ENCODE measurements around the gene ZFP3. TPM values are rescaled to one million over a fixed set of nuclear protein-coding genes. Genes with fewer than 3 reads are reported as not detected.
"Not testable (repeated sequence)": the region's sequence is repeated elsewhere in the genome, so short reads cannot be mapped to it uniquely, and the experiment has no call there.

Gene ZFP3
- polyA plus RNA-seq, 6 donors from 2014 or later, result 1.7 to 4.1 (median 3.6) TPM

GRCh38 chr17:5097101-5097834 lies 19.0 kb downstream of the ZFP3 start:
- Mint-ChIP-seq H3K36me3 (peaks cover 10 to 28% of the 10 kb centered on the region in 2 donors), H3K9me3 (peaks cover 10 to 45% (median 38%) of the 10 kb centered on the region in 7 donors), H3K4me1 (peaks cover 20 to 24% (median 20%) of the 10 kb centered on the region in 3 donors), H3K27me3 (no peaks in the 10 kb centered on the region), H3K27ac (peak overlapping the region; percentile 90 to 96 (median 94)), H3K4me3 (peak overlapping the region; percentile 94 to 98 (median 97))
- ATAC-seq (ENCODE audit: low read depth in 2 of 2) (peak; percentile 91 to 92), DNase-seq (peak; percentile 70)

GRCh38 chr17:5099271-5099670 lies 21.0 kb downstream of the ZFP3 start:
- Mint-ChIP-seq H3K36me3 (peaks cover 0 to 10% of the 10 kb centered on the region in 2 donors), H3K4me3 (peak overlapping the region in 3 of 8 donors; percentile 61 to 86 (median 84)), H3K4me1 (peaks cover 20 to 24% (median 20%) of the 10 kb centered on the region in 3 donors), H3K9me3 (peaks cover 5 to 25% (median 18%) of the 10 kb centered on the region in 7 donors), H3K27ac (no peak overlapping the region), H3K27me3 (no peaks in the 10 kb centered on the region)
- no peak for DNase-seq
- no peak for ATAC-seq (ENCODE audit: low read depth in 2 of 2)

- peak overlapping the region in 1 of 8 donors; percentile 61 for H3K4me3 Mint-ChIP-seq
- H3K27ac Mint-ChIP-seq, result peak overlapping the region in 2 of 6 donors; percentile 20 to 47
- H3K9me3 Mint-ChIP-seq, result peaks cover 0 to 11% (median 8%) of the 10 kb centered on the region in 7 donors
- DNase-seq (no peak), ATAC-seq (ENCODE audit: low read depth in 2 of 2) (no peak)
- H3K36me3 Mint-ChIP-seq, result peaks cover 2% of the 10 kb centered on the region in 2 donors
- no peaks in the 10 kb centered on the region for H3K27me3 Mint-ChIP-seq
- peaks cover 14 to 19% (median 16%) of the 10 kb centered on the region in 3 donors for H3K4me1 Mint-ChIP-seq
These were observed 22.6 kb downstream of the ZFP3 start for GRCh38 chr17:5100832-5101231.

- Mint-ChIP-seq H3K36me3 (peaks cover 8 to 17% of the 10 kb centered on the region in 2 donors), H3K27ac (peak overlapping the region; percentile 64 to 95 (median 84)), H3K27me3 (peaks cover 0 to 18% (median 7%) of the 10 kb centered on the region in 3 donors), H3K4me3 (peak overlapping the region; percentile 86 to 98 (median 92)), H3K9me3 (no peaks in the 10 kb centered on the region), H3K4me1 (peaks cover 24 to 42% (median 30%) of the 10 kb centered on the region in 3 donors)
- DNase-seq (peak; percentile 40), ATAC-seq (ENCODE audit: low read depth in 2 of 2) (peak; percentile 26 to 32)
These were observed 32.5 kb downstream of the ZFP3 start for GRCh38 chr17:5110816-5111215.

- no peaks in the 10 kb centered on the region for H3K9me3 Mint-ChIP-seq
- DNase-seq (peak; percentile 91), ATAC-seq (ENCODE audit: low read depth in 2 of 2) (peak; percentile 87 to 88)
- H3K27me3 Mint-ChIP-seq, result peaks cover 3 to 26% (median 12%) of the 10 kb centered on the region in 3 donors
- peaks cover 24 to 46% (median 34%) of the 10 kb centered on the region in 3 donors for H3K4me1 Mint-ChIP-seq
- peak within 1 kb of the TSS; percentile 86 to 98 (median 92) for H3K4me3 Mint-ChIP-seq
- peak within 1 kb of the TSS; percentile 64 to 95 (median 87) for H3K27ac Mint-ChIP-seq
- peaks cover 8 to 9% of the 10 kb centered on the region in 2 donors for H3K36me3 Mint-ChIP-seq
These were observed 33.3 kb downstream of the ZFP3 start, which contains the start of gene ZNF232 for GRCh38 chr17:5111402-5112204. Gene ZNF232 (minus strand): TSS chr17:5111878. CDS start chr17:5111822, 56 bp downstream.

GRCh38 chr17:5115673-5116651 lies 37.7 kb downstream of the ZFP3 start, which contains the start of gene USP6:
Gene USP6 (plus strand): TSS chr17:5116032. CDS start chr17:5130368, 14,336 bp downstream.
- Mint-ChIP-seq H3K36me3 (peaks cover 0 to 5% of the 10 kb centered on the region in 2 donors), H3K27me3 (peaks cover 19 to 60% (median 29%) of the 10 kb centered on the region in 3 donors), H3K27ac (peak within 1 kb of the TSS in 2 of 6 donors; percentile 44 to 55), H3K4me3 (peak within 1 kb of the TSS; percentile 26 to 80 (median 57)), H3K9me3 (peaks cover 0 to 8% (median 4%) of the 10 kb centered on the region in 7 donors), H3K4me1 (peaks cover 2 to 17% (median 14%) of the 10 kb centered on the region in 3 donors)
- DNase-seq (no peak), ATAC-seq (ENCODE audit: low read depth in 2 of 2) (no peak)

GRCh38 chr17:5118219-5118618 lies 40.0 kb downstream of the ZFP3 start:
- DNase-seq (no peak), ATAC-seq (ENCODE audit: low read depth in 2 of 2) (no peak)
- H3K9me3 Mint-ChIP-seq, result peaks cover 0 to 8% (median 4%) of the 10 kb centered on the region in 7 donors
- H3K4me3 Mint-ChIP-seq, result no peak overlapping the region
- peaks cover 9 to 18% (median 14%) of the 10 kb centered on the region in 3 donors for H3K4me1 Mint-ChIP-seq
- peaks cover 29 to 78% (median 43%) of the 10 kb centered on the region in 3 donors for H3K27me3 Mint-ChIP-seq
- H3K27ac Mint-ChIP-seq, result peak overlapping the region in 2 of 6 donors; percentile 15 to 27
- H3K36me3 Mint-ChIP-seq, result peaks cover 5 to 8% of the 10 kb centered on the region in 2 donors

- Mint-ChIP-seq H3K4me3 (no peak overlapping the region), H3K27me3 (peaks cover 43 to 81% (median 51%) of the 10 kb centered on the region in 3 donors), H3K9me3 (peaks cover 0 to 8% (median 4%) of the 10 kb centered on the region in 7 donors), H3K4me1 (peaks cover 9 to 18% (median 14%) of the 10 kb centered on the region in 3 donors), H3K27ac (no peak overlapping the region), H3K36me3 (peaks cover 0 to 8% of the 10 kb centered on the region in 2 donors)
- DNase-seq, result no peak
- no peak for ATAC-seq (ENCODE audit: low read depth in 2 of 2)
These were observed 41.8 kb downstream of the ZFP3 start for GRCh38 chr17:5120036-5120435.

GRCh38 chr17:5120436-5121185 lies 42.3 kb downstream of the ZFP3 start:
- H3K9me3 Mint-ChIP-seq; H3K36me3 Mint-ChIP-seq; DNase-seq; H3K27ac Mint-ChIP-seq; ATAC-seq (ENCODE audit: low read depth in 2 of 2): not testable (repeated sequence)
- H3K4me3 Mint-ChIP-seq, result peak overlapping the region in 3 of 8 donors; percentile 19 to 66 (median 66)
- peaks cover 44 to 75% (median 50%) of the 10 kb centered on the region in 3 donors for H3K27me3 Mint-ChIP-seq
- H3K4me1 Mint-ChIP-seq, result peaks cover 9 to 18% (median 14%) of the 10 kb centered on the region in 3 donors

- no peak for ATAC-seq (ENCODE audit: low read depth in 2 of 2)
- Mint-ChIP-seq H3K4me3 (peak overlapping the region; percentile 19 to 81 (median 65)), H3K27ac (peak overlapping the region in 1 of 6 donors; percentile 65), H3K9me3 (peaks cover 0 to 8% (median 4%) of the 10 kb centered on the region in 7 donors), H3K4me1 (peaks cover 9 to 16% (median 14%) of the 10 kb centered on the region in 3 donors), H3K27me3 (peaks cover 50 to 75% (median 54%) of the 10 kb centered on the region in 3 donors), H3K36me3 (peaks cover 0 to 8% of the 10 kb centered on the region in 2 donors)
- DNase-seq, result no peak
These were observed 43.0 kb downstream of the ZFP3 start for GRCh38 chr17:5121186-5121841.

GRCh38 chr17:5122056-5122455 lies 43.8 kb downstream of the ZFP3 start:
- H3K36me3 Mint-ChIP-seq; H3K4me1 Mint-ChIP-seq; DNase-seq; H3K9me3 Mint-ChIP-seq; ATAC-seq (ENCODE audit: low read depth in 2 of 2): not testable (repeated sequence)
- H3K27ac Mint-ChIP-seq, result peak overlapping the region in 1 of 6 donors; percentile 65
- H3K4me3 Mint-ChIP-seq, result peak overlapping the region in 6 of 8 donors; percentile 55 to 86 (median 72)
- H3K27me3 Mint-ChIP-seq, result peaks cover 47 to 74% (median 48%) of the 10 kb centered on the region in 3 donors
